AG10803 (cell line): ENCODE data around the gene SLC1A6.
"Not testable (repeated sequence)": the region's sequence is repeated elsewhere in the genome, so short reads cannot be mapped to it uniquely, and the experiment has no call there.

ENCODE experiments used
- DNase-seq: peaks from one replicate; pipeline ENCODE4 v3.0.0; 2010; ENCODE audit warnings: low read depth
- H3K4me3 ChIP-seq: 2 replicates; pipeline ENCODE4 v1.5.1; 2011; ENCODE audit warnings: mild to moderate bottlenecking, low read length, control low read depth
- TF ChIP-seq, protein P1 (sequence below): conservative IDR thresholded peaks from 2 replicates; pipeline ENCODE4 v1.5.1; 2011; ENCODE audit warnings: mild to moderate bottlenecking, low read length, control low read depth, inconsistent platforms

Gene SLC1A6

DNA sequence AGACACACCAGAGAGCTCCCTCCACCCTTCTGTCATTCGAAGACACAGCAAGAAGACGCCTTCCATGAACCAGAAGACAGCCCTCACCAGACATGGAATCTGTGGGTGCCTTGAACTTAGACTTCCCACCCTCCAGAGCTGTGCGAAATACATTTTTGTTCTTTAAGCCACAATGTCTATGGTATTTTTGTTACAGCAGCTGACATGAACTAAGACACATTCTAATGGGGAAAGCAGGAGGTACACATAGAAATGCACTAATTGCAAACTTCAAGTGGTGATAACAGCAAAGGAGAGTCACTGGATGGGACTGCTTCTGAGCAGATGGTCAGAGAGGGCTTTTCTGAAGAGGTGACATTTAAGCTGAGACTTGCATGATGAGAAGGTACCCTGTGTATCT is 22.2 kb downstream of the SLC1A6 start:
- no peak overlapping the region for H3K4me3 ChIP-seq
- TF ChIP-seq, protein P1, sequence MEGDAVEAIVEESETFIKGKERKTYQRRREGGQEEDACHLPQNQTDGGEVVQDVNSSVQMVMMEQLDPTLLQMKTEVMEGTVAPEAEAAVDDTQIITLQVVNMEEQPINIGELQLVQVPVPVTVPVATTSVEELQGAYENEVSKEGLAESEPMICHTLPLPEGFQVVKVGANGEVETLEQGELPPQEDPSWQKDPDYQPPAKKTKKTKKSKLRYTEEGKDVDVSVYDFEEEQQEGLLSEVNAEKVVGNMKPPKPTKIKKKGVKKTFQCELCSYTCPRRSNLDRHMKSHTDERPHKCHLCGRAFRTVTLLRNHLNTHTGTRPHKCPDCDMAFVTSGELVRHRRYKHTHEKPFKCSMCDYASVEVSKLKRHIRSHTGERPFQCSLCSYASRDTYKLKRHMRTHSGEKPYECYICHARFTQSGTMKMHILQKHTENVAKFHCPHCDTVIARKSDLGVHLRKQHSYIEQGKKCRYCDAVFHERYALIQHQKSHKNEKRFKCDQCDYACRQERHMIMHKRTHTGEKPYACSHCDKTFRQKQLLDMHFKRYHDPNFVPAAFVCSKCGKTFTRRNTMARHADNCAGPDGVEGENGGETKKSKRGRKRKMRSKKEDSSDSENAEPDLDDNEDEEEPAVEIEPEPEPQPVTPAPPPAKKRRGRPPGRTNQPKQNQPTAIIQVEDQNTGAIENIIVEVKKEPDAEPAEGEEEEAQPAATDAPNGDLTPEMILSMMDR = no peak
- no peak for DNase-seq

DNA sequence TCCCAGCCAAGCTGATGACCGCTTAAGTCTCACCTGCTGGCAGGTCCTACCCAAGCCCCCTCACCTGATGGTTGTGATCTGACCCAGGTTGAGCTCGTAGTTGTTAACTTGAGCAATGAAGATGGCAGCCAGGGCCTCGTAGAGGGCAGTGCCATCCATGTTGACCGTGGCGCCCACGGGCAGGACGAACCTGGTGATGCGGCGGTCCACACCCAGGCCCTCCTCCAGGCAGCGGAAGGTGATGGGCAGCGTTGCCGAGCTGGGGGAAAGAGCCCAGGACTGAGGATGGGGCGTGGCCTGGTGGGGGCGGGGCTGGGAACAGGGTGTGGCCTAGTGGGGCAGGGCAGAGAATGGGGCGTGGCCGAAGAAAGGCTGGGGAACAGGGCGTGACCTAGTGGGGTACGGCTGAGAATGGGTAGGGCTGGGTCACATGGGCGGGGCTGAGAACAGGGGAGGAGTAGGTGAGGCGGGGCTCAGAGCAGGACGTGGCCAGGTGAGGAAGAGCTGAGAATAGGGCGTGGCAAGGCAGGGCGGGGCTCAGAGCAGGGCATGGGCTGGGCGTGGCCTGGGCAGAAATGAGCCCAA is 25.5 kb downstream of the SLC1A6 start:
- DNase-seq = no peak
- no peak overlapping the region for H3K4me3 ChIP-seq
- TF ChIP-seq, protein P1 = no peak

DNA sequence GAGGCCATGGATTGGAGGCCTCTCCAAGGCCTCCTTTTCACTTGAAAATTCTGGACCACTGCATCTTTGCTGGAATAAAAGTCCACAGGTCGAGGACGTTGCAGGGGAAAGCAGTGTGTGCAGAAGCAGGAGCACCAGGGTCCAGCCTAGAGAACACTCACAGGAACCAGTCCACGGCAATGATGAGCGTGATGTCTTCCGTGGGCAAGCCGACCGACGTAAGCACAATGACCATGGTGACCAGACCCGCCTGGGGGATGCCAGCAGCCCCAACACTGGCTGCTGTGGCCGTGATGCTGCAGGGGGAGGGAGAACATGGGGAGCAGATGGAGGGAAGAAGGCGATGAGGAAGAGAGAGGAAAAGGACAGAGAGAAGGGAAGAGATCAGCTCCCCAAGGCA is 26.9 kb downstream of the SLC1A6 start:
- TF ChIP-seq, protein P1 = no peak
- no peak for DNase-seq
- no peak overlapping the region for H3K4me3 ChIP-seq

DNA sequence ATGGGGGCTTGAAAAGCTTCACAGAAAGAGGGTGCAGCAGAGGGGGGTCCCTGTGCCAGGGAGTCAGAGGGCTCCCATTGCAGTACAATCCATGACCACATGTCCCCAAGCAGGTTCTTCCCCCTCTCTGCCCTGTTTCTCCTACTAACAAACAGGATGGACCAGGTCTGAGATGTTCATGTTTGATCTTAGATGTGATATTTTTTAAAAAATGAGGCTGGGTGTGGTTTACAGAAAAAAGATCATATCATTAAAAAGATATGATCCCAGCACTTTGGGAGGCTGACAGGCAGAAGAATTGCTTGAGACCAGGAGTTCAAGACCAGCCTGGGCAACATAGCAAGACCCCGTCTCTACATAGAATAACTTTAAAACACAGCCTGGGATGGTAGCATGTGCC is 29.2 kb downstream of the SLC1A6 start:
- TF ChIP-seq, protein P1 = no peak
- H3K4me3 ChIP-seq = no peak overlapping the region
- no peak for DNase-seq

DNA sequence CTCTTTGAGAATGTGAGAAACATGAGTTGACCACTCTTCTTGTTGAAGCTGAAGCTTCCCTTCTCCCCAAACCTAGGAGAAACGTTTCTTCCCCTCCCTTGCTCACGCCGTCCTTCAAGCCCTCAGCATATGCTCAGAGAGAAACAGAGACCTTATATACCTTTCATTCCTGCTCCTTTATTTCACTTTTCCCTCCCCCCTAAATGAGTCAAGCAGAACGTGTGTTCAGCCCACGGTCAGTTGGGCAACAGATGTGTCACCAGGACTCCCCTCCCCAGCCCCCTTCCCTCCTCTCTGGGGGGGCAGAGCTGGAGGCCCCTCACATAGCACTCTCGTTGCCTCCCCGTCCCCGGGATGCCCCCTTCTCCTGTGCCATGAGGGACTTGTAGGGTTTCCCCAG is 29.8 kb downstream of the SLC1A6 start:
- DNase-seq = no peak
- no peak overlapping the region for H3K4me3 ChIP-seq
- TF ChIP-seq, protein P1 = no peak

DNA sequence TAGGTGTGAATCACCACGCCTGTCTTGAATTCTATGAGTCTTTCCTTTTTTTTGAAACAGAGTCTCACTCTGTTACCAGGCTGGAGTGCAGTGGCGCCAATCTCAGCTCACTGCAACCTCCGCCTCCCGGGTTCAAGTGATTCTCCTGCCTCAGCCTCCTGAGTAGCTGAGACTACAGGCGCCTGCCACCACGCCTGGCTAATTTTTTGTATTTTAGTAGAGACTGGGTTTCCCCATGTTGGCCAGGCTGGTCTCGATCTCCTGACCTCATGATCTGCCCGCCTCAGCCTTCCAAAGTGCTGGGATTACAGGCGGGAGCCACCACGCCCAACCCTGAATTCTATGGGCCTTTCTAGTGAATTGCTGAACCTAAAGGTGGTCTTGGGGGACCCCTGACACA is 30.3 kb downstream of the SLC1A6 start:
- DNase-seq, H3K4me3 ChIP-seq: not testable (repeated sequence)

DNA sequence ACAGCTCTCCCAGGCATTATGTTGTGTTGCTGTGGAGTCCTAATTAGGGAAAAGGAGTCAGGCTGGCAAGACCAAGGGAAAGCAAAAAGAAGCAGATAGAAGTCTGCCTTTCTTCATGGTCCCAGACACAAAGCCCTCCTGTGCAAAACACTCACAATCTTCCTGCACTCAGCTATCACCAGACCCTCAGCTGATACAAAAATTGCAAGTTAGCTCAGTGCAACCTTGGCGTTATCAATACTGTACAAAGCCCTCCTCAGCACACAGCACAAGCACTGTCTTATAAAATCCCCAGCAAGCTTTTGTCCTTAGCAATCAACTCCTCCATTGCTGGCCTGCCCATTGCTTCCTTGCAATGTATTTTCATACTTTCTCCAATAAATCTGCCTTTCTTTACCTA is 35.2 kb downstream of the SLC1A6 start:
- DNase-seq = no peak
- no peak overlapping the region for H3K4me3 ChIP-seq
- TF ChIP-seq, protein P1 = no peak

DNA sequence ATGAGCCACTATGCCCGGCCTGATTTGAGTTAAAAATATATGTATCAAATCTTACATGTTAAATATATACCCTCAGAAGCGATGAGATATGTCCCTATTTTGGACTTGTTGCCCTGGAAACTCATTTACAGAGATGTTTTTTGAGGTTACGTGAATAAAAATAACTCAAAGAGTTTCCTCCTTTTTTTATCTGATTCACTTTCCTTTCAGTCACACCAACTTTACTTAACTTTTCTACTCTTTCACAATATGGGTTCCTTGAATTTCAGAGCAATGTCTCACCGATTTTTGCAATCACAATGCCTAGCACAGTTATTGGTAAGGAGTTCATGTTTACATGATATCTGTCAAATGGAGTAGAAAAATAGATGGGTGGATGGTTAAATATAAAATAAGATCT is 36.1 kb downstream of the SLC1A6 start:
- DNase-seq = peak; percentile 40
- TF ChIP-seq, protein P1 = no peak
- H3K4me3 ChIP-seq = no peak overlapping the region
